ENCODE measurements around the gene SFN. TPM values are rescaled to one million over a fixed set of nuclear protein-coding genes. Genes with fewer than 3 reads are reported as not detected.

The SFN gene
- total RNA-seq, 2 experiments from 2014 or later: 0.47 to 0.59 TPM

DNA sequence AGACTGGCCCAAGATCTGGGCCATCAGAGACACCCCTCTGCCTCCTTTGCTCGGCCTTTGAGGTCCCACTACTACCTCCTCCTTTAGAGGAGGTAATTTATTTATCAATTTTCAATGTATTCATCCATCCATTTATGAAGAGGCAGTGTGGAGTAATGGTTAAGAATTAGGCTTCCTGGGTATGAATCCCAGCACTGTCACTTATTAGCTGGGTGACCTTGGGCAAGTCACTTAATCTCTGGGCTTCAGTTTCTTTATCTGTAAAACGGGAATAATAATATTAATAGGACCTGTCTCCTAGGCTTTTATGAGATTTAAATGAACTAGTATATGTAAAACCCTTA is 49.2 kb downstream of the SFN start:
- POLR2A ChIA-PET: interaction anchor here (2.3 kb wide), 1 partner anchor 12 kb away, joined by 8 read pairs; the partner anchor contains the start of gene GPATCH3

DNA sequence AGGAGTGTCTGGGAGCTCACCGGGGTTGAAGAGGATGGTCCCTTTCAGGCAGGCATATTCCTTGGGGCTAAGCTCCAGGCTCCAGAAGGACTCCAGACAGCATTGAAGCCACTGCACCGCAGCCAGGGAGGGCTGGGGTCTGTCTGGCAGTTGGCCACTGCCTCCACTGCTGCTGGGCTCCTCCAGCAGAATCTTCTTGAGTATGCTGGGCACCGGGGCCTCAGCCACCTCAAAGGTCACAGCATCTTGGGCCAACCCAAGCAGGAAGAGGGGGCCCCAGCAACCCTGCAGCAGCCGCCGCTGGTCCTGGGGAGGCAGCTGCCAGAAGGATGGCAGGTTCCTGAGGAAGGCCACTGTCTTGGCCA is 50.4 kb downstream of the SFN start:
- ATAC-seq (no peak), DNase-seq (no peak)
- intact Hi-C loops (cut with micrococcal nuclease): no loop called here
- Mint-ChIP-seq H3K4me1 (ENCODE audit: low read depth) (no peaks in the 10 kb centered on the region), H3K4me3 (no peak overlapping the region), H3K36me3 (ENCODE audit: low read depth) (no peaks in the 10 kb centered on the region), H3K27ac (no peak overlapping the region), H3K9me3 (no peaks in the 10 kb centered on the region), H3K27me3 (no peaks in the 10 kb centered on the region)
- POLR2A ChIA-PET: interaction anchor here (2.3 kb wide), 1 partner anchor 13 kb away, joined by 8 read pairs; the partner anchor contains the start of gene GPATCH3
- TF ChIP-seq CTCF (IDR thresholded peaks at IDR 0.05): no peak
- CTCF ChIA-PET: interaction anchor here (1.3 kb wide), 2 partner anchors 13 to 84 kb away, joined by 4 to 6 read pairs; partner anchors contain the start of gene GPATCH3

More for the DNA sequence above, 49.2 kb downstream of the SFN start:
- H3K9me3 Mint-ChIP-seq: no peaks in the 10 kb centered on the region
- no peak overlapping the region for H3K27ac Mint-ChIP-seq
- intact Hi-C loops (cut with micrococcal nuclease): no loop called here
- H3K27me3 Mint-ChIP-seq: no peaks in the 10 kb centered on the region
- TF ChIP-seq CTCF (IDR thresholded peaks at IDR 0.05): no peak
- DNase-seq (no peak), ATAC-seq (no peak)
- H3K4me3 Mint-ChIP-seq: no peak overlapping the region
- H3K36me3 Mint-ChIP-seq (ENCODE audit: low read depth): no peaks in the 10 kb centered on the region
- CTCF ChIA-PET: interaction anchor here (1.3 kb wide), 1 partner anchor 11 kb away, joined by 4 read pairs; the partner anchor contains the start of gene GPATCH3
- H3K4me1 Mint-ChIP-seq (ENCODE audit: low read depth): no peaks in the 10 kb centered on the region

Other genes with a start within 250 kb of the SFN start
- 10 to 100 TPM; 82.4 to 84.9 TPM for gene ARID1A, start 167.1 kb upstream of the SFN start, total RNA-seq
- gene PIGV, start 75.2 kb upstream of the SFN start, total RNA-seq: 10 to 100 TPM; 21.2 to 23.9 TPM
- gene ZDHHC18, start 36.5 kb upstream of the SFN start, total RNA-seq: 10 to 100 TPM; 55.0 to 61.3 TPM
- gene GPN2, start 27.1 kb downstream of the SFN start, total RNA-seq: 10 to 100 TPM; 45.9 to 47.9 TPM
- 1 to 10 TPM; 8.7 to 9.6 TPM for gene GPATCH3, start 37.3 kb downstream of the SFN start, total RNA-seq
- not detected for gene NR0B2, start 50.8 kb downstream of the SFN start, total RNA-seq
- 100 to 1,000 TPM in 1 of 2 experiments, 10 to 100 TPM in 1; 97.0 to 103 TPM for gene NUDC, start 58.6 kb downstream of the SFN start, total RNA-seq
- under 1 TPM; 0.18 to 0.27 TPM for gene KDF1, start 97.3 kb downstream of the SFN start, total RNA-seq
- under 1 TPM; 0.16 to 0.38 TPM for gene TRNP1, start 130.5 kb downstream of the SFN start, total RNA-seq
- not detected for gene TENT5B, start 149.7 kb downstream of the SFN start, total RNA-seq

All from activated CD8-positive, alpha-beta T cell treated with anti-CD3 and anti-CD28 coated beads for 36 hours (primary cell).